K562 (cell line): ENCODE results near the gene CADM2.

Experiments used
- BHLHE40 ChIP-seq: IDR thresholded peaks from 2 replicates; pipeline ENCODE4 v1.6.1; 2011; ENCODE audit warnings: low read length, improper control_type of control experiment
- CCAR2 ChIP-seq: fragments of 200-400 bp; formaldehyde crosslinking; IDR thresholded peaks from 2 replicates; pipeline ENCODE4 v1.6.1; 2017; ENCODE audit warnings: mild to moderate bottlenecking, low read depth, low read length
- CTCF ChIP-seq, 3 experiments: IDR thresholded peaks in 2 of 3; conservative IDR thresholded peaks in 1 of 3; 2 replicates each; pipeline ENCODE4 v1.5.1; 2011 to 2012; ENCODE audit warnings: low read length in 3 of 3, mild to moderate bottlenecking in 3 of 3, control low read depth in 2 of 3, improper control_type of control experiment in 1 of 3, inconsistent platforms in 1 of 3, low read depth in 1 of 3, mixed read lengths in 1 of 3, moderate library complexity in 1 of 3; ENCODE audit not compliant: insufficient read depth in 2 of 3
- GATAD2B ChIP-seq: fragments of 450-650 bp; IDR thresholded peaks from 2 replicates; pipeline ENCODE4 v1.6.1; 2017; ENCODE audit warnings: mild to moderate bottlenecking, borderline replicate concordance
- HNRNPK ChIP-seq: fragments of 200-400 bp; formaldehyde crosslinking; IDR thresholded peaks from one replicate; pipeline ENCODE4 v1.6.1; 2018; ENCODE audit warnings: mild to moderate bottlenecking, low read depth, low read length; ENCODE audit not compliant: poor library complexity, severe bottlenecking
- NFRKB ChIP-seq: fragments of 450-650 bp; IDR thresholded peaks from 2 replicates; pipeline ENCODE4 v1.6.1; 2016; ENCODE audit warnings: low read depth
- PHF21A ChIP-seq: fragments of 450-650 bp; IDR thresholded peaks from 2 replicates; pipeline ENCODE4 v1.6.1; 2017; ENCODE audit warnings: low read depth, borderline replicate concordance
- POU5F1 ChIP-seq: fragments of 150-350 bp; IDR thresholded peaks from 2 replicates; pipeline ENCODE4 v1.6.1; 2014; ENCODE audit warnings: borderline replicate concordance, low read length, low read depth, mild to moderate bottlenecking; ENCODE audit not compliant: partially characterized antibody
- TF ChIP-seq, protein P1 (sequence below): fragments of 450-650 bp; formaldehyde crosslinking; IDR thresholded peaks from 2 replicates; pipeline ENCODE4 v1.4.0; 2020; ENCODE audit warnings: mild to moderate bottlenecking, mixed read lengths

- no peak for TF ChIP-seq CTCF (IDR thresholded peaks at IDR 0.05 in 2 of 3, conservative IDR thresholded peaks at IDR 0.05 in 1 of 3; ENCODE audit: insufficient read depth in 2 of 3, low read depth in 1 of 3, low read length in 3 of 3)
- TF ChIP-seq PHF21A, result no peak
- TF ChIP-seq, protein P1, sequence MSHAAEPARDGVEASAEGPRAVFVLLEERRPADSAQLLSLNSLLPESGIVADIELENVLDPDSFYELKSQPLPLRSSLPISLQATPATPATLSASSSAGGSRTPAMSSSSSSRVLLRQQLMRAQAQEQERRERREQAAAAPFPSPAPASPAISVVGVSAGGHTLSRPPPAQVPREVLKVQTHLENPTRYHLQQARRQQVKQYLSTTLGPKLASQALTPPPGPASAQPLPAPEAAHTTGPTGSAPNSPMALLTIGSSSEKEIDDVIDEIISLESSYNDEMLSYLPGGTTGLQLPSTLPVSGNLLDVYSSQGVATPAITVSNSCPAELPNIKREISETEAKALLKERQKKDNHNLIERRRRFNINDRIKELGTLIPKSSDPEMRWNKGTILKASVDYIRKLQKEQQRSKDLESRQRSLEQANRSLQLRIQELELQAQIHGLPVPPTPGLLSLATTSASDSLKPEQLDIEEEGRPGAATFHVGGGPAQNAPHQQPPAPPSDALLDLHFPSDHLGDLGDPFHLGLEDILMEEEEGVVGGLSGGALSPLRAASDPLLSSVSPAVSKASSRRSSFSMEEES (CRISPR knock-in tag), result no peak
- no peak for TF ChIP-seq POU5F1
- no peak for TF ChIP-seq HNRNPK
- TF ChIP-seq CCAR2, result no peak
- TF ChIP-seq NFRKB, result no peak
- no peak for TF ChIP-seq BHLHE40
- no peak for TF ChIP-seq GATAD2B
These were observed 371.3 kb downstream of the CADM2 start for GRCh38 chr3:85330071-85330470.
